Subcutaneous adipose tissue (tissue), 4 donors: ENCODE results near the gene ADAP1. TPM values are rescaled to one million over a fixed set of nuclear protein-coding genes. Genes with fewer than 3 reads are reported as not detected.

Experiments used
- total RNA-seq, 4 donors: library from RNA; depleted of rRNA; stranded (reverse); fragments of >200 nt; gene quantifications; one replicate each; pipeline ENCODE4 v1.1.0, GENCODE V29; 2016
- TF ChIP-seq, protein P1 (sequence below): fragments of 450-650 bp; IDR thresholded peaks from one replicate; pipeline ENCODE4 v1.5.1; 2016; ENCODE audit warnings: low read depth, mild to moderate bottlenecking, control low read depth, antibody characterized with exemption, moderate library complexity

The ADAP1 gene
- total RNA-seq, 4 donors from 2014 or later, result 8.9 to 12.4 (median 10.2) TPM

DNA sequence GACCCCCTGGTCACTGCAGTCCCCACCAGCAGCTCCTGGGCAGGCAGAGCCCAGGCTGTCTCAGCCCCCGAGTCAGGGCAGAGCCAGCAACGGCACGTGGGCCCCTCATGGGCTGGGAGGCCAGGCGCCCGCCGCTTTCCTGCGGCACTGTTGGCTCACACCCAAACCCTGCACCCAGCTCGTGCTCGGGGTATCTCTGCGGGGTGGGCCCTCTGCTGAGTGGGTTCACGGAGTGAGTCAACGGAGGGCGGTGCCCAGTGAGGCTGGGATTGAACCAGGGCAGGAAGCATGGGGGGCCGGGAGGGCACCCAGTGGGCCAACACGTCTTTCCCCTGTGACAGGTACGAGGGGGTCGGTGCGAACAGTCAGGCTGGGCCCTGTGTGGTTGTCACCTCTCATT, 28.9 kb downstream of the ADAP1 start:
- TF ChIP-seq, protein P1, sequence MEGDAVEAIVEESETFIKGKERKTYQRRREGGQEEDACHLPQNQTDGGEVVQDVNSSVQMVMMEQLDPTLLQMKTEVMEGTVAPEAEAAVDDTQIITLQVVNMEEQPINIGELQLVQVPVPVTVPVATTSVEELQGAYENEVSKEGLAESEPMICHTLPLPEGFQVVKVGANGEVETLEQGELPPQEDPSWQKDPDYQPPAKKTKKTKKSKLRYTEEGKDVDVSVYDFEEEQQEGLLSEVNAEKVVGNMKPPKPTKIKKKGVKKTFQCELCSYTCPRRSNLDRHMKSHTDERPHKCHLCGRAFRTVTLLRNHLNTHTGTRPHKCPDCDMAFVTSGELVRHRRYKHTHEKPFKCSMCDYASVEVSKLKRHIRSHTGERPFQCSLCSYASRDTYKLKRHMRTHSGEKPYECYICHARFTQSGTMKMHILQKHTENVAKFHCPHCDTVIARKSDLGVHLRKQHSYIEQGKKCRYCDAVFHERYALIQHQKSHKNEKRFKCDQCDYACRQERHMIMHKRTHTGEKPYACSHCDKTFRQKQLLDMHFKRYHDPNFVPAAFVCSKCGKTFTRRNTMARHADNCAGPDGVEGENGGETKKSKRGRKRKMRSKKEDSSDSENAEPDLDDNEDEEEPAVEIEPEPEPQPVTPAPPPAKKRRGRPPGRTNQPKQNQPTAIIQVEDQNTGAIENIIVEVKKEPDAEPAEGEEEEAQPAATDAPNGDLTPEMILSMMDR, result no peak

DNA sequence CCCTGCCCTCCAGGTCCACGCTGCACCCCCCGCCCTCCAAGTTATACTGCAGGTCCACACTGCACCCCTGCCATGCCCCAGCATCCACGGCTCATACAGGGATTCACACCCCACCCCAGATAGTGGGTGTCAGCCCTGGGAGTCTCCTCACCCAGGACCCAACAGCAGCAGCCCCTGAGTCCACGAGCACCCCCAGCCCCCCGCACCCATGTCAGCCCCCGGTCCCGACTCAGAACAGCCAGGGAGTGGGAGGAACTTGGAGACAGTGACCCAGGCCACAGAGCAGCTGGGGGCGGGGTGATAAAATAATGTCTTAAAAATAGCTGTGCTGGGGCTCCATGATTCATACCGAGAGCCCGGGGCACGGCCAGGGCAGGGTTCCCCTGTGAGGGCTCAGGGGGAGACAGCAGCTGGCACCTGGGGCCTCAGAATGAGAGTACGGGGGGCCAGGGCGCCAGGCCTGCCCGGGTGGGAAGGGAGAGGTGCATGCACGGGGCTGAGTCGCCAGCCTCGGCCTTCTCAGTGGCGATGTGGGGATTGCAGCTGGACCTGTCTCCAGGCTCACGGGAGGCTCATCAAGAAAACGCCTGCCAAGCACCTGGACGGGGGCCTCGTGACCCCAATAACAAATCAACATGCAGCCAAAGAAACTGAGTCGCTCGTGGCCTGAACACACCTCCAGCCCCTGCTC, 29.8 kb downstream of the ADAP1 start:
- TF ChIP-seq, protein P1, result no peak

DNA sequence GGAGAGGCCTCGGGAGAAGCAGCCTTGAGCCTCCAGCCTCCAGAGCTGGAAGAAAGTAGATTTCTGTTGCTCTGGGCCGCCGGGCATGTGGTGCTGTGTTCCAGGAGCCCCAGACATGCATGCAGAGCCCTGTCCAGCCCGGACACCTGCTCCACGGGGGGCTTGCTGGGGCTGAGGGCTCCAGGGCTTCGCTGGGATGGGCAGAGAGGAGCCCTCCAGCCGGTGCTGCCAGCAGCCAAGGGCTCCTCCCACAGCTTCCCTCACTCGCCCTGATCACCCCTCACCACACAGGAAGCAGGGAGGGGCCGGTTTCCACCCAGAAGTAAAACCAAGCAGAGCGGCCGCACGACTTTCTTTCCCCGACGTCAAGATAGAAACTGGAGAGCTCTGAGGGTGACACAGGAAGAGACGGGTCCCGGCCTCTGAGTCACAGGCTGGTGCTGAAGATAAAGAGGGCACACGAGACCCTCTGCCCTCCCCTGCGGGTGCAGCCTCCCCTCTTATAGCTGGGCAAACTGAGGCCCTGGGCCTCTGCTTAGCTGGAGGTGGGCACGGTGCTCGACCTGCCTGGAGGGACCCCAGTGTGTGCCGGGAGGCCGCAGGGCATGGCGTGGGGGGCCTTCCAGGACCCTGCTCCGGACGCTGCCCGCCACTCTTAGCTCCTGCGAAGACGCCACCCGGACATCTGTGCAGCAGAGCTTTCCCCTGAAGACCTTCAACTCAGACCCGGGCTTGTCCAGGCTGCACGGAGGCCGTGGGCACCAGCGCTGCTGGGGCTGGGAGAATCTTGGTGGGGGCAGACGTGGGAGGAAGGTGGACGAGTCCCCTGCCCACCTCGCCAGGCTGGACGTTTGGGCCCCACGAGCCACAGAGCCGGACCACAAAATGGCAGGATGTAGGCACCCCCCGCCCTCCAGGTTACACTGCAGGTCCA, 31.1 kb downstream of the ADAP1 start:
- TF ChIP-seq, protein P1, result no peak

DNA sequence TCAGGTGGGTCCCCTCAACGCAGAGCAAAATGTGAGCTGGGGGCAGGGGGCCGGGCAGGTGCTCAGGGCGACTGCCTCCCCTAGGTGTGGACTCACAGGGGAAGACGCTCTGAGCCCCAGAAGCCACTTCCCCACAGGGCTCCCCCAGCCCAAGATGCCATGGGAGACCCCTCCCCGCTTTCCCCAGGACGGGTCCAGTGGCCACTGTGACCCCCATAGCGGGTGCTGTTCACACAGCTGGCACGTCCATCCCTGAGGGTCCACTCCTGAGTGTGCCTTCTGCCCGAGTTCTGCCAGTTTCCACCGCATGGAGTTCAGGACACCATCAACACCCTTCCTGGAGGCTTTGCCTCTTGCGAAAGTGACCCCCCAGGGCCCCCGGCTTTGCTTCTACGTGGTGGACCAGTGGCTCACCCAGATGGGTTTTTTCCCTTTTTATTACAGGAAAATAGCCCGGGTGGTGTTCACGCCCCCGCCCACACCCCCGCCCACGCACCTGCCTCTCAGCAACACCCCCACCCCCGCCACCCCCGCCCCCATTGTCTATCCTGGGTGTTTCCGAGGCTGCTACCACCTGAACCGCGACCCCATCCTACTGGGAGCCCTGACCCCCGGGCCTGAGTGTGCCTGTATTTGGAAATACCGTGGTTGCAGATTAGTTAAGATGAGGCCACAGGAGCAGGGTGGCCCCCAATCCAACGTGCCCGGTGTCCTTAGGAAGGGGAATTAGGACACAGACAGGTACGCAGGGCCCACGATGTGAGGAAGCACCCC, 32.0 kb downstream of the ADAP1 start:
- TF ChIP-seq, protein P1, result no peak

DNA sequence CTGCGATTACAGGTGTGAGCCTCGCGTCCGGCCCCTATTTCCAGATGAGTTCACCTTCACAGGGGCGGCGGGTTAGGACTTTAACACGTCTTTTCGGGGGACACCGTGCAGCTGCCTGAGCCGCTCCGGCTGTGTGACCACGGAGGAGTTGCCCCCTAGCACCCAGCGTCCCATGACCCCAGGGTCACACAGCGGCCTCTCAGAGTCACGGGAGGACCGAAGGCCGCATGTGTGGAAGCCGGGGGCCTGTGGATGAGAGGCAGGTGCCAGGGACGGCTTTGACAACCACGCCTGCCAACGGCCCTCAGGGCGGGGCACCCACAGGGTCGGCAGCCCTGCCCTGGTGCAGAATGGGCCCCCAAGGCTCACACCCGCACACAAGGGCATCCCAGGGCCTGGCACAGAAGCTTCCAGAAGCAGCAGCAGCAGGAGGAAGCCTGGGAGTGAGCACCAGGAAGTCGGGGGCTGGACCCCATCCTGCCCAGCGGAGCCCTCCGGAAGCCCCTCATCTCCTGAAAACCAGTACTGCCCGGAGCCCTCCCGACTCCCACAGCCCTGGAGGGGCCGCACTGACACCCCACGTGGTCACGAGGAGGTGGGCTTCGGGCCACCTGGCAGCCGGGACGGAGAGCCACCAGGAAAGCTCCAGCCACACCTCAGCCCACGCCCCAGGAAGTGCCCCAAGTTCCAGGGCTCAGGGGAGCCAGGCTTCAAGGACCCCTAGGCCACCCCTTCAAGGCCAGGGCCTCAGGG, 32.7 kb downstream of the ADAP1 start:
- TF ChIP-seq, protein P1, result no peak

DNA sequence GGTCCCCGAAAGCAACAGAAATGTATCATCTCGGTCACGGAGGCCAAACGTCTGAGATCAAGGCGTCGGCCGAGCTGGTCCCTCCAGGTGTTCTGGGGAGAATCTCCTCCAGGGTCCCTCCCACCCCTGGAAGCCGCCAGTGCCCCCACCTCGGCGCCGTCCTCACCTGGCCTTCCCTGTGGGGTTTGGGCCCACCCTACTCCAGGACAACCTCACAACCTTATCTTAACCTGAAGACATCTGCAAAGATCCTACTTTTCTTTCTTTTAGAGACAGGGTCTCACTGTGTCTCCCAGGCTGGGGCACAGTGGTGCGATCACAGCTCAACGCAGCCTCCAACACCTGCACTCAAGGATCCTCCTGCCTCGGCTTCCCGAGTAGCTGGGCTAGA, 33.4 kb downstream of the ADAP1 start:
- TF ChIP-seq, protein P1, result no peak
